GM18951 (cell line): ENCODE data around the gene ZNF473.

Experiments used
- POLR2A ChIP-seq: IDR thresholded peaks from 4 replicates; pipeline ENCODE4 v1.6.1; 2011; ENCODE audit warnings: mild to moderate bottlenecking; ENCODE audit not compliant: insufficient read length, insufficient read depth; ENCODE audit errors: extremely low read depth
- in situ Hi-C: fragments of 300-500 bp; cut with MboI; formaldehyde crosslinking; loops from one replicate; pipeline ENCODE4 v1.12.0; 2022; ENCODE audit warnings: low sequenced_read_pairs, mixed read lengths, inconsistent platforms; ENCODE audit not compliant: unreplicated experiment

ZNF473 gene

GRCh38 chr19:49997709-49998108 lies 28.1 kb upstream of the ZNF473 start:
- no peak for TF ChIP-seq POLR2A
- in situ Hi-C loops, result no loop called here

DNA sequence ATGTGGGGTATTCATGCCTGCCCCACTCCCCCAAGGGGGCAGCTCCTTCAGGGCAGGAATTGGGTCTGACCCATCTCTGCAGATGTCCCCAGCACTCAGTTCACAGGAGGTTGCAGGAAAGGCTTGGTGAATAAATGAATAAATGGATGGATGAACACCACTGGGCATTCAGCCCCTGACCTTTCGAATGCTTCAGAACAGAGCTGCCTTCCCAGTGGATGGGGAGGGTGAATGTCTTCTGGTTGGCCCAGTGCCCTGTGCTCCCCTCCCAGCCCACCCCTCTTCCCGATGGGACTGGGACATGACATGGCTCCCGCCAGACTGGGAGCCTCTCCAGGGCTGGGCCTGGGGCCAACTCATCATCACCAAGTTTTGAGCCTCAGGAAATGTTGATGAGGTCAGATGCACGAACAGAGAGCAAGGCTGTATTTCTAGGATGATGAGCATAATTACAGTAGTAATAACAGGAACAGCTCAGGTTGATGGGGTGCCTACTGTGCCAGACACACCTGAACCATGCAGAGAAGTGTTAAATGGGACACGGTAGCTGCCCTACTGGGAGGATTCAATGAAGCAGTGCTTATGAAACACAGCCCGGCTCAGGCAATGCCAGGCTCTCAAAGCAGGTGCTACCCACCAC lies 26.3 kb upstream of the ZNF473 start:
- no peak for TF ChIP-seq POLR2A
- in situ Hi-C loops, result no loop called here

DNA sequence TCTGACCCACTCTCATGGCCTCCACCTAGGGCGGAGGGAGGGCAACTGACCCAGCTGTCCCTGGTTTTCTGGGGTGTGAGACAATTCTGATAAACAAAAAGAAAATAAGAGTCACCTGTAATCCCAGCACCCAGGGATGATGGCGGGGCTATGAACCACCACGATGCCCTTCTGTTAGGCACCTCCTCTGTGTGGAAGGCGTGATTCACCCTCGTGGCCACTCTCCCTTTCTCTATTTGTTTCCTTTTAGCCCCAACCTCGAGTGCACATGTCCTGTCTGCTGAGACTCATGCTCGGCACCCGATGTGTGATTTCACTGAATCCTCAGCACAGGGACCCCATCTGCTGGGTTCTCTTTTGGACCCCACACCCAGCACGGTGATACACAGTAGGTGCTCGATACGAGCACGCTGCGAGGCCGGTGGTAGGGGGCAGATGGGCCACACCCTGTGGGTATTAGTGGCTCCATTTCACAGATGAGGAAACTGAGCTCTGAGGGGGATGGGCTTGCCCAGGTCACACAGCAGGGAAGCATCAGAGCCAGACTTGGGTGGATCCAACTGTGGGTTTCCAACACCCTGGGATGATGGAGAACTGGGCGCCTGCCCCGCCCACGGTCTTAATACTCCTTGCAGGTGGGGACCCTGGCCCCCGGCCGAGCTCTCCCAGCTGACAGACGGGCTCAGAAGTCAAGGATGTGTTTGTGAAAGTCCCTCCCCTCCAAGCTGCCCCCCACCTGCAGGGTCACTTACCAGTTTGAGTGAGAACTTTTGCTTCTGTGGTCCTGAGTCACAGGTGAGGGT lies 25.6 kb upstream of the ZNF473 start:
- in situ Hi-C loops, result no loop called here
- no peak for TF ChIP-seq POLR2A

DNA sequence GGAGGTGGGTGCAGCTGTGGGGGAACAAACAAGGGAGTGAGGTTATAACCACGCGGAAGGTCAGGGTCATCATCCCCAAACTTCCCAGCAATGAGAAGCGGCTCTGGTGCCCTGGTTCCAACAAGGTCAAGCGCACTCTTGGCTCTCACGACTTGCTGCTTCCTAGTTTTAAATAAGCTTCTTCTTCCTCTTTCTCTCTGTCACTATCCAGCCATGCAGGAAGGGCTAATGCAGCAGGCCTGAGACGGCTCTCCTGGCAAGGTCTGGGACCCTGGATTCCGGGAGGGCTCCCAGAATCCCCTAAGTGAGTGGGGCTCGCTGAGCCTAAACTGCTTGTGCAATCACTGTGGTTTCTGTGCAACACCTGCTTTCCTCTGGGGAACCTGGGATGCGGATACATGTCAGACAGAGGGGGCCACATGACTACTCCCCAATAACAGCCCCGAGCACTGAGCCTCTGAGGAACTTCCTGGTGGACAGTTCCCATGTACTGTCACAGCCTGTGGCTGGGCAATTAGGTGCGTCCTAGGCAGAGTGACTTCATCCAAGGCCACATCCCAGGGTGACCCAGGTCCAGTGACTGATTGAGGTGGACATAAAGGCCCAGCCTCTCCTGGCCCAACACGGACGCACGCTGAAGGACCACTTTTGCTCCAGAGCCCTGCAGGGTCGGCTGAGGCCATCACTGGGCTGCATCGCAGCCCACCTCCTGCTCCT lies 24.8 kb upstream of the ZNF473 start:
- TF ChIP-seq POLR2A, result no peak
- in situ Hi-C loops, result no loop called here

- in situ Hi-C loops, result no loop called here
Observed at GRCh38 chr19:50001775-50002174, 24.0 kb upstream of the ZNF473 start.

DNA sequence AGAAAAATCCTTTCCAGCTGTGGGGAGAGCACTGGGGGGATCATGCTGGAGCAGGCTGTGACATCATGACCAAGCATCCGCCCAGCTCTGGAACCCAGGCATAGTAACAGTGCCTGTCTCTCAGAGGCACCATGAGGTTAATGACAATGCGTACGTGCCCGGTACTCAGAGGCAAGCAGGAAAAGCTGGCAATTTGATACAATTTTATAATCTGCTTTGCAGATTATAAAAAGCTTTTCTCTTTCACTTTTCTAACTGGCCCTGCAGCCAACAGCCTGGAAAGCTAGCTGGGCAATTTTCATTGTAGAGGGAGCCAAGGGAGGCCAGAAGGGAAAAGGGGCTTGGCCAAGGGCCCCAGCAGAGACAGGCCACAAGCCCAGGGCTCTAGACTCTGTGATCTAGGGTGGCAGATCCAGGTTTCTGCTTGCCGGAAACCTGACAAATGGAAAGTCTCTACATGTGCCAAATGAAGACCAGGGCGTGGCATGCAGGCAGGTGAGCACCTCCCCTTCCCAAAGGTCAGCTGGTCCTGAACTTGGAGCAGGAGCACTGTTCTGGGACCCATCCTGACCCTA lies 23.3 kb upstream of the ZNF473 start:
- in situ Hi-C loops, result no loop called here
- TF ChIP-seq POLR2A, result no peak

More at GRCh38 chr19:50001775-50002174, 24.0 kb upstream of the ZNF473 start:
- TF ChIP-seq POLR2A, result no peak

DNA sequence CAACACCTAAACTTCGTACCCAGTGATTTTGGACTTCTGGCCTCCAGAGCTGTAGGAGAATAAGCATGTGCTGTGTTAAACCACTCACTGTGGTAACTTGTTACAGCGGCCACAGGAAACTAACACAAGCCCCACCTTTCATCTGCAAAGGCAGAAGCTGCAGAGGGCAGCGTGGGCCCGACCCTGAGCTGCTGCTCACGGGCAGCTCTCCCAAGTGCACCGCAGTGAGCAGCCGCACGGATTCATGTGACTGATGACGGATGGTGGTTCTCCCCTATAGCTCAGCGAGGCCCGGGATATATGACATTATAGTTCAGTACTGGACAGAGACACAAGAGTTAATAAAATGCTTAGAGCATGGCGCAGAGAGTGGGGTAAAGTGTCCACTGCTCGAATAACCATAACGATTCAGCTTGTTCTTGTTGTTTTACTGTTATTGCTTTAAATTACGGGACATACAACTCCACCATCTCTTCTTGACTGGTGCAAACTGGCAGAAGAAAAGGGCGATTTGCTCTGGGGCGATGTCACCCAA lies 22.5 kb upstream of the ZNF473 start:
- in situ Hi-C loops, result no loop called here
- no peak for TF ChIP-seq POLR2A

- in situ Hi-C loops, result no loop called here
Observed at GRCh38 chr19:50003810-50004419, 21.9 kb upstream of the ZNF473 start.

GRCh38 chr19:50005428-50005827 lies 20.4 kb upstream of the ZNF473 start:
- no peak for TF ChIP-seq POLR2A
- in situ Hi-C loops, result no loop called here

More at GRCh38 chr19:50003810-50004419, 21.9 kb upstream of the ZNF473 start:
- no peak for TF ChIP-seq POLR2A

DNA sequence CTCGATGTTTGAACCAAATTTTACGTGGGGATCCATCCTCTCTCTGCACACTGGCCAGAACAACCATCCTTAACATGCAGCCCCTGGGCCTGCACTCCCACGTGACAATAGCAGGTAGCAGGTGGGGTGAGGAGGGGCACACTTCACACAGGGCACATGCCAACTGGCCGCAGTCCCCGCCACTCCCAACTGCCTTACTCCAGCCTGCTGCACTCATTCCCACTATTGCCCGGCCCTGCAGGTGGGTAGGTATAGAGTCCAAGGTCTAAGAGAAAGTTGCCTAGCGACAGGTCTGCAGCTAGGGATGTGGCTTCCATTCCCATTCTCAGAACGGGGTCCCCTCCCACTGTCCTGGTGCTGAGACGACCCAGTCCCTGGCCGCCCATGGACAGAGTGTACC lies 18.6 kb upstream of the ZNF473 start:
- in situ Hi-C loops, result no loop called here
- no peak for TF ChIP-seq POLR2A

- TF ChIP-seq POLR2A, result no peak
- in situ Hi-C loops, result no loop called here
Observed at GRCh38 chr19:50007947-50008346, 17.9 kb upstream of the ZNF473 start.

DNA sequence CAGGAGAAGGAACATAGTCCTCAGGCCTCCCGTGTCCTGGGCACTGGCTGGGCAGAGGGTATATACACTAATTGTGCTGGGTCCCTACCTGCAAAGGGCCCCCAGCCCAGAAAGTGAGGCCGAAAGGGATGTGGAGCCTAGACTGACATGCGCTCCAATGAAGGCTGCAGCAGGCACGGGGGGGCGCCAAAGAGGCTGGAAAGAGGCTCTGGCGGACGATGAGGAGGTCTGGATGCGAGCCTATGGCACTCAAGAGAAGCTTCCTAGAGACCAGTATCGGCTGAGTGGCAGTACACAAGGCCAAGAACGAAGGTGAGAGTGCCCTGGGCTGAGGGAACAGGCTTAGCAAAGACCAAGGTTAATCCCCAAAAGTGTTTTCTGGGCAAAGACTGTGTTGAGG lies 17.3 kb upstream of the ZNF473 start:
- in situ Hi-C loops, result no loop called here
- TF ChIP-seq POLR2A, result no peak
